Endometrium (tissue), 2 donors: ENCODE results near the gene RBMS3.
"Not testable (repeated sequence)": the region's sequence is repeated elsewhere in the genome, so short reads cannot be mapped to it uniquely, and the experiment has no call there.

Source experiments
- FAIRE-seq: peaks from 2 replicates; lab custom pipeline; 2012; peaks lifted over from hg19 to GRCh38; lab: Jason Lieb, UNC
- donor health status: control.
- donor health status: control.

The RBMS3 gene

GRCh38 chr3:29385046-29385830 is 104.4 kb downstream of the RBMS3 start:
- no peak for FAIRE-seq

GRCh38 chr3:29389362-29389761 is 108.5 kb downstream of the RBMS3 start:
- FAIRE-seq = no peak

- no peak for FAIRE-seq
Observed at GRCh38 chr3:29392625-29393388, 111.9 kb downstream of the RBMS3 start.

GRCh38 chr3:29393946-29394345 is 113.1 kb downstream of the RBMS3 start:
- FAIRE-seq = not testable (repeated sequence)

GRCh38 chr3:29397406-29397805 is 116.5 kb downstream of the RBMS3 start:
- no peak for FAIRE-seq

GRCh38 chr3:29398787-29399186 is 117.9 kb downstream of the RBMS3 start:
- FAIRE-seq = no peak

- no peak for FAIRE-seq
Observed at GRCh38 chr3:29406291-29406832, 125.5 kb downstream of the RBMS3 start.

GRCh38 chr3:29408676-29409075 is 127.8 kb downstream of the RBMS3 start:
- FAIRE-seq = no peak

GRCh38 chr3:29409409-29409808 is 128.5 kb downstream of the RBMS3 start:
- FAIRE-seq = no peak

- no peak for FAIRE-seq
Observed at GRCh38 chr3:29410220-29410619, 129.3 kb downstream of the RBMS3 start.

GRCh38 chr3:29410660-29411405 is 130.0 kb downstream of the RBMS3 start:
- peak; percentile 81 for FAIRE-seq

- no peak for FAIRE-seq
Observed at GRCh38 chr3:29412110-29412509, 131.2 kb downstream of the RBMS3 start.

- FAIRE-seq = no peak
Observed at GRCh38 chr3:29414468-29415224, 133.8 kb downstream of the RBMS3 start.

GRCh38 chr3:29415482-29416223 is 134.8 kb downstream of the RBMS3 start:
- no peak for FAIRE-seq

- no peak for FAIRE-seq
Observed at GRCh38 chr3:29416514-29416913, 135.6 kb downstream of the RBMS3 start.

- no peak for FAIRE-seq
Observed at GRCh38 chr3:29420106-29420505, 139.2 kb downstream of the RBMS3 start.

- no peak for FAIRE-seq
Observed at GRCh38 chr3:29426302-29427226, 145.7 kb downstream of the RBMS3 start.

GRCh38 chr3:29427266-29428103 is 146.6 kb downstream of the RBMS3 start:
- FAIRE-seq = no peak
